Dedifferentiated amniotic fluid mesenchymal stem cell (primary cell): ENCODE data around the gene ECM2.
A peak's percentile ranks its signal among the peaks of the same experiment; 100 is the strongest.

Experiments used
- DNase-seq: peaks from one replicate; pipeline ENCODE4 v3.0.0-alpha.2; 2016; ENCODE audit errors: extremely low spot score

Gene ECM2

DNA sequence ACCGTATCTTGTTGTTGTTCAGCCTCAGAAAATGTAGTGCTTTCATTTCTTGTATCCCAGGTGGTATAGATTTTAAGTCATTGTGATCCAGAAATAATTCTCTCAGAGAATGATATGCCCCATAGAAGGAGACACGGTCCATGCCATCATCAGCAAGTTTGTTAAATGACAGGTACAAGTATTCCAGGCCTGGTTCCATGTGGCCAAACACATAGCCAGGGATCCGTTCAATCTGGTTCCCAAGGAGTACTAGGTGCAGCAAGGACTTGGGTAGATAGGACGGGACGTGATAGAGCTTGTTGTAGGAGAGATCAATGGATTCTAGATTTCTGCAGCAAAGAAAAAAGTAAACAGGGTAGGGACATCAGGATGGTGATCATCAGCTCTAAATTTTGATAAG is 35.1 kb downstream of the ECM2 start:
- no peak for DNase-seq

DNA sequence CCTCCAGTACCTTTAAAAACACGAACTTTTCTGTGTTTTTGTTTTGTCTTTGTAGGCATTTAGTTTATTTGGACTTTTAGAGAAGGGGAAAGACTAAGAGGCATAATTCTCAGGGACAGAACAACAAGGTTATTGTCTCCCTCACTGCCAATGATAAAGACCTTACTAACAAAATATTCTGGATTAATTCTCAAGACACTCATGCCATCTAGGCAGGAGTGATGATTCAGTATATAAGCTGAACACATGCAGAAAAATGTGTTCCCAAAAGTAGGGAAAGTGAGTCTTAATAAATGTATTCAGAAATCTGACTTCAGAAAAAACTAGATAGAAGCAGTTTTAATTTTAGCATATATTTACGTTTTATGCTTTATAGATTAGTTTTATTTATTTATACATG is 36.1 kb downstream of the ECM2 start:
- DNase-seq = no peak

DNA sequence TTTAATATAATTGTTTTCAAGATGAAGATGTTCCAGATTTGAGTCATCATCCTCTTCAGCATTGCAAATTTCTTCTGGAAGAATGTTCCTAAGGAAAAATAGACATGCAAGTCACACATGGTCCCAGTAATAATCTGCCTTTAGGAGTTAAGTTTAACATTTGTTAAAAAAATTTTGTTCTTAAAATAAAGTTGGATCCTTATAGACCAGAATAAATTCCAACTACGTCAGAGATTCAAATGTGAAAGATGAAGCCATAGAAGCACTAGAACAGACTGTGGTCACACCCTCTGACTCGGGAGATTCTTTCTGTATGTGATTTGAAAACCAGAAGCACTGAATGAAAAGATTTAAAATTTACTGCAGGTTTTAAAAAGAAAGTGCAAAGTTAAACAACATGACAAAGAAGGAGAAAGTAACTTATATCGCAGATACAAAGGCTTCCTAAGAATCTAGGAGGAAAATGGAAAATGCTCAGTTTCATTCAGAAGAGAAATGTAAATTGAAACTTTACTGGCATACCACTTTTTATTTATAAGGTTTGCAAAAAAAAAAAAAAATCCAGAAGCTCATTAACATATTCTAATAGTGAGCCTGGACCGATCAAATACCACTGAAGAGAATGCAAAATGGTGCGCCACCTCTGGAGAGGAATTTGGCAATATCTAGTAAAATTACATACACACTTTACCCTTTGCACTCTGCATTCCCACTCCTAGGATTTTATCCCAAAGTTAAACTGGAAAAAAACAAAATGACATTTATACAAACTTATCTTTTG is 39.2 kb downstream of the ECM2 start:
- peak; percentile 43 for DNase-seq

DNA sequence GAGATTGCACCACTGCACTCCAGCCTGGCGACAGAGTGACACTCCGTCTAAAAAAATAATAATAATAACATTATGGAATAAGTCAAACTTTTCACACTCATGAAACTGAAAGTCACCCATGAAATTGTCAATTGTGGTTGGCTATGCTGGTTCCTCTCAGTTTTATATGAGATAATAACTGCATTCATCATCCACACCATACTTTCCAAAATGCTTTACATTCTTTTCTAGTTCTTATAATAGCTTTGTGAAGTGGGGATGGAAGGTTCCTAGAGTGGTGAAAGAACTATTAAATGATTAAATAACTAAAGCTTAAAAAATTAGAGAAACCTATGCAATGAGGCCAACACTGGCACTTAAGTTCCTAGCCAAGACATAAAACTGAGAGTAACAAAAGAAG is 40.9 kb downstream of the ECM2 start:
- no peak for DNase-seq

DNA sequence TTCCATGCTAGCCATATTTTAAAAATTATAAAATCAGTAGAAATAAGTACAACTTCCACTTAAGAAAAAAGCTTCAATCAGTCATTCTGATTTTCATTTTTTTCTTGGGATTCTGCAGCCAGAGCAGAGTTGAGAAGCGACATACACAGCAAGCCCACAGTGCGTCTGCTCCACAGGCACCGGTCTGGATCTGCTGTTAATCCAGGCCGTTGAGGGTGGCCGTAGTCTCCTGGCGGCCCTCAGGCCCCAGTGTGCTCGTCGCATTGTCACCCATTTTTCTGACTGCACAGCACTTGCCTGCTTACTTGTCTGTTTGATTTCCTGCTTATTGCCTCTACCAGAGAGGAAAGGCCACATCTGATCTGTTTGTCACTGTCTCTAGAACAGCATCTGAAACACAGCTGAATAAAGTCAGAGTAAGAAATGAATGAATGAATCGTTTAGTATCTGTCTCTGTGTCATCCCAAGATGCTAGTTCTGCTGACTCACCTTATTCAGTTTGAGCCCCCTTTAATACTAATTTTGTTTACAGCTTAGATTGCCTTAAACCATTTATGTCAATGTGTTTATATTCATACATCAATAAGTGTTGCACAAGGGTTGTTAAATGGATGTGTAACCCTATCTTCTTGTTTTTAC is 41.9 kb downstream of the ECM2 start:
- DNase-seq = no peak

DNA sequence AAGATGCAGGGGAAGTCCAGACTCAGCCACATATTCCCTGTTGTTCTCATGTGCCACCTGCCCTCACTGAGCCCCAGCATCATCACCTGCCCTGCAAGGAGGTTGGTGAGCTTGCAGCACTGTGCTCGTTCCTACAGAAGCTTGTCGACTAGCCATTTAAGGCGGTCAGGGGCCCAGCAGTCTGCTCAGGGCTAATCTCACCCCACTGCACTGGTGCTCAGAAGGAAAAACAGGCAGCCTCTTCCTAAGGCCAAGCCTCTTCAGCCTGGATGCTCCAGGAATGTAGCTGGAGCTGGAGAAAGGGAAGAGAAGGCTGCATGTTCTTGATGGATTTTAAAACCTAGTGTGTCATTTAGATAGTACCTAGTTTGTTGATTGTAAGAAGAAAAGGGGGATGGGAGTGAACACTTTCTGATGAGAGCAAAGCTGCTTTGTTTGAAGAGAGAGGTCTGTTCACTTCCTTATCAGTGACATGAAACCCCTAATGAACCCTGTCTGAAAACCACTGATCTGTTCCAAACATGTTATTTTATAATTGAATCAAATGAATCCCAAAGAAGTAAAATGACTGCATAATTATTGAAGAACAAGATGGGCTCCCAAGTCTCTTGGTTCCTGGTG is 42.9 kb downstream of the ECM2 start:
- DNase-seq = no peak

DNA sequence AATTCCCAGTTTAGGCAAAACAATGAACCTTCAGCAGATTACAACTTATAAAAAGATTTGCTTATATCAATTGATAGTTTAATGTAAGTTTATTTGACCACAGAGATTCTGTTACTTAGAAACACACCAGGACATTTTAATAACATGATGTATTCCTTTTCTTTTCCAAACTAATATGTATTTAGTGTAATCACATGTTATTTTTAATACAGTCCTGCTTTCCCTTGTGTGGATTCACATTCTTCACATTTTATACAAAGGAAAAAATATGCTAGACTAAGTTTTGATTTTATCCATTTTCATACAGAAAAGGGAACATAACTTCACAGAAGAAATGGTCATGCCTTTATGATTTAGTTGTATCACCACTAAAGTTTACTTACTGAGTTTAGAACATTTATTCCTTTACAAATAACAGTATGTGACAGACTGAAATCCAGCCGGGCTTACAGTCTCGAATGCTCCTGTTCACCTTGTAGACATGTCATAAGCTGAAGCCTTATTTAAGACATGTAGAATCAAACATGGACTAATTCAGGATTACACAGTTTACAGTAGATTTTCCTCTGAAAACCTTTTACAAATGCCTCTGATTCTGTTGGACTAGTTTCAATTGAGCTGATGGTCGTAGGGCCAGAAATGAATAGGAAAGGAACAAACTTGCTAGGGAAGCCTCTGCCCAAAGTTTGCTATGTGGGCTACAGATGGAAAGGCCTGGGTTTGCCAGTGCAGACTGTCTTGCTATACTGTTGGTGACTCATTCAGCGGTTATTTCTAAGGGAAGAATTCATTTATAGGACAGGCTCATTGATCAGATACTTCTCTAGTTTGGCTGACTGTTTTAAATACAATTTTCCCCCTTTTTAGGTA is 46.9 kb downstream of the ECM2 start:
- peak; percentile 25 for DNase-seq

DNA sequence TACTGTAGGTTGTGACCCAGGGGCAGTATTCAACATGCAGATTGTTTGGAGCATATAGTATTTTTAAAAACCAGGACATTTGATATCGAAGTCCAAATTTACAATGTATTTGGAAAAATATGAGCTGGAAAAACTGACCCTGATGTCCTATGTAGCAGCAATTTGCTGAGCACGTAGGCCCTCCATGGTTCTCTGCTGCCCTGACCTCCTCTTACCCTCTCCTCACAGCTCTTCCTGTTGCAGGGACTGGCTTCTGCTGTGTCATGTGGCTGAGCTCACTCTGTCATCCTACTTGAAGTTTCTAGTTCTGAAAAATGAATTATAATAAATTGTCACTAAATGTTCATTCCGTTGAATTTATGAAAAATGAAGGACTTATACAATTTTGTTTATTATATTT is 49.4 kb downstream of the ECM2 start:
- DNase-seq = no peak

DNA sequence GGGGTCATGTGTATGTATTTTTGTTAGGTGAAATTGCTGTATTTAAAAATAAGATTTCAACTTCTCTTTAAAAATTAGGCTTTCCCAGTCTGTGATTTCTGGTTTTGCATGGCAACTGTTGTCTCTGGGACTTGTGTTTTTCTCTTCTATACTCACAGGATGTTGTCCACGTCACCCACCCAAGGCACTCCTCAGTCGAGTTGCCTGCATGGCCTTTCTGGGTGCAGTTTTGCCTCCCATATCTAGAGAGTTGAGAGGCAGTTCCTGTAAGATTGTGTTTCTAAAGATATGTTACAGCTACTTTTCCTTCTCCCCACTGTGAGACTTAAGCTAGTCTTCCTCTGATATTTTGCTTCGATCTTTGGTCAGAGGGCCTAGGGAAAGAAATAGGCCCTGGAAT is 51.2 kb downstream of the ECM2 start:
- no peak for DNase-seq

DNA sequence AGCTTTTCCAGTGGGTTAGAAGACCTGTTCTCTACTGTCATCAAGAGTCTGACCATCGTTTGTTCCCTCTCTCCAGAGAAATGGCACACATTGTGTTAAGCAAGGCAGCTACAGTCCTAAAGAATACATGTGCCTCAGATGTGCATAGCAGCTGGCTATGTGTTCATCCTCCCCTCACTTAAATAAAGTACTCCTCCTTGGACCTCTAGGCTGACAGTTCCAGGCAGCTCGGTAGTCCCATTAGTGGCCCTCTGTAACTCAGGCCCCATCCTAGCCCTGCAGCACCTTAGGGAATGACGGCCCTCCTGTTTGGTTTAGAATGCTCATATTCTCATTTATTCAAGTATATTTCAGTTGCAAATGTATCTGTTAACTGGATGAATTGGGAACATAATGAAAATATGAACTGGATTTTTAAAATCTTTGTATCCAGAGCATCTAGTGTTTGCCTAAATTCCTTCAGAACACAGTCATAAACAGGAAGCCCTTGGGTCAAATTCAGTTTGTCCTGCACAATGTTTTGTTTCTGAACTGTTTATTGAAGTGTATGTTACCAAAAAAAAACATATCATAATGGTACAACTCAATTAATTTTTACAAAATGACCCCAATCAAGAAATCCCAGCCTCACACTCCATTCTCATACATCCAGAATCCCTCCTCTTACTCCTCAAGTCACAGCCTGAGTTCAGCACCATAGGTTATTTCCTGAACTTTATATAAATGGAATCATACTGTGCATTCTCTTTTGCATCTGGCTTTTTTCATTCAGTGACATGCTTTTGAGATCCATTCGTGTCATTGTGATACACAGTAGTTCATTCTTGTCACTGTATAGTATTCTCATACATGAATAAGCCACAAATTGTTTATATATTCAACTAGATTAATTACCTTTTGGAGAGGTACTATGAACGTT is 51.9 kb downstream of the ECM2 start:
- DNase-seq = peak; percentile 47

DNA sequence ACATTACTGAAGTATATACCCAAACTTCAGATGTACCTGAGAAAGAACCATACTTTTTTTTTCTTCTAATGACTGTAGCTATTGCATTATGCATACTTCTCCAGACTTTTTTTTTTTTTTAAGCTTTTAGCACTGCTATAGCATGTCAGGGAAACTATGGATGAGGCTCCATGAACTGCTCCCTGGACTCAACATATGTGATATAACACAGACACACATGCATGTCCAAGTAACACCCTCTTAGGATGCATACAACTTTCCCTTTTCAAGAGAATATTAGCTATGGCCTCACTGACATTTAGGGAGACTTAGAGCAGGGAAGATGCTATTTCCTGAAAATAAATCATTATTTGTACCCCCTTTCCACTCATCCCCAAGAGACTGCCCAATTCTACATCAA is 53.0 kb downstream of the ECM2 start:
- no peak for DNase-seq

DNA sequence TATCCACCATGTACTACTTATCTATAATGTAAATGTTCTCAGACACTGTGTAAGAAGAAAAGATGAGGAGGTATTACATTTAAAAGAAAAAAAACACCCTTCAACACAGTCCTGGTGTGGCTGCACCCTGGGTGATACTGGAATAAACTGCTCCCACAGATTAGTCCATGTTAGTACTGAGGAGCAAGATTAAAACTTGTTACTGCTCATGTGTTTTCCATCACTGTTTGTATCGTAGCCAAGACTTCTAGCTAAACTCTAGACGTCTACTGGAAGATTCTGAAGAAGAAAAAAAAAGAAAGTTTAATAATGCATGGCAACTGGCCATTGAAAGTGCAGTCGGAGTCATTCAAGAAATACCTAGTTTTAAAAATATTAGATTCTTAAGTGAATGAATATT is 53.5 kb downstream of the ECM2 start, which contains the start of gene ASPN:
Gene ASPN, minus strand, starts transcription at position 178 of the 400 bp plus-strand sequence.
- DNase-seq = peak; percentile 84

DNA sequence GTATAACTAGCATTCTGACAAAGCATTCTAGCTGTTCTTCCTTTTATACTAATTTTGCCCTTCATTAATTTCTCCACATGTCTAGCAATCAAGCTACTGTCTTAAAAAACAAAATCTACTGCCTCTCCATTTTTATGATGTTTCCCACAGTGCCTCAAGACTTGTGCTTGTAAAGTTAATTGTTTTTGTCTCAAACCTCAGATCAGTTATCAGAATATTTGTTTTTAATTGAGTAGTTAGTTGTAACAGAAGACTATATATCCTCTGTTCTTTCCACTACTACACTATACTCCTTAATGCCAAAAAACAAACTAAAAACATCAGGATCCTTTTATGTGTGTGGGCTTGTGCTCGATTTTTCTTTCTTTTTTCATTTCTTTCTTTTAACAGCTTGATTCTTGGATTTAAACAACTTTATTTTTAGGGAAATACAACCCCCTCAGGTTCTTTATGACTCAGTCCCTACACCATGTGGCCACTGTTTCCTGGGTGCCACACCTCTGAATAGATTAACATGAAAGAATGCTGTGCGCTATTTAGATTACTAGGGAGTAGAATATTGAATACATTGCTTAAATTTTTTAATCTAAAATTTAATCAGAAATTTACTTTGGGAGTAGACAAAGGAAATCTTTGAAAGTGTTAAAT is 54.7 kb downstream of the ECM2 start:
- DNase-seq = no peak

DNA sequence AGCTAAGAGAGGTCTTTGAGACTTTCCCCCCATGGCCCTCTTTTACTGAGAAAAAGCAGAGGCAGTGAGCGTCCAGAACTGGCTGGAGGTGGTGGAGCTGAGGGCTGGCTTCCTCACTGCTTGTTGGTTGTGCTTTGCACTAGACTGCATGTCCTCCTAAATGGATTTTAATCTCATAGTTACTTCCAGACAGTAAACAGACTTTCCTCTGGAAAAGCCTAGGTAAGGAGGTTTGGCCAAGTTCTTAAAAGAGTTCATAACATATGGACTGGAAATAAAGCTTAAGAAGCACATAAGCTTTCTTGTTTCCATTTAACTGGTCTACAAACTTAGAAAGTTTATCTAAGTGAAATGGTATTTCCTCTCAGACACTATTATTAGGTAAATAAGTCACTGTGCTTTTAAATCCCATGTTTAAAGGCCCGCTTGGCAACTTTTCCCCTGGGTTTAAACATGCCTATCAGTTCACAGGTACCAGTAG is 55.5 kb downstream of the ECM2 start:
- DNase-seq = no peak

DNA sequence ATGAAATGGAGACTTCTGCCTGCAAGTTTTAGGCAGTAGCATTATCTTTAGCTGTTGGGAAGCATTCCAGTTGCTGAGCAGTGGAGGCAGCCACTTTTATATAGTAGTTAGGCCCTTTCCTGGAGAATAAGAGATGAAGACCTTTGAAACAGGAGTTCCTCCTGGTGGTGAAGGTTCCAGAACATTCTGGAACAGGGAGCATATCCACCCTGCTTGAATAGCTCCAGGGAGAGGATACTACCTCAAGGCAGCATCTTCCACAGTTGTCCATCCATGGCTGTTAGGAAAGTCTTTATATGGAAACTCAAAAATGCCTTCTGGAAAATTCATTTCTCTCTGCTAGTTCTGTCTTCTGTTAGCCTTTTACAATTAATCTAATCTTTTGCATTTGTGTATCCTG is 56.4 kb downstream of the ECM2 start:
- no peak for DNase-seq

DNA sequence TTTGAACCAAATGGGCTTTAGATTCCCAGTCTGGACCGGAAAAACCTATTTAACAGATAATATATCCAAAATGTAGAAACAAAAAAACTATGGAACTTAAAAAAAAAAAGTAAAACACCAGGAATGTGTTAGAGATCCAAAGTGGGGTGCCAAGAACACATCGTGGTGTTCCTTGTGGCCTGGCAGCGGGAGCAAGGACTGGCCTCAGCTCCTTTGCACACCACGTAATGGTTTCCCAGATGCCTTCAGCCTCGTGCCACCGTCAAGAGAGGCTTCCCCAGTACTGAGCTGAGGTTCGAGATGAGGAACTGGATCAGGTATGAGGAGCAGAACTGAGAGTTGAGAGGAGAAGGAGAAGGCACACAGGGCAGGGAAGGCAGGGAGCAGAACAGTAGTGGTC is 57.0 kb downstream of the ECM2 start:
- no peak for DNase-seq

DNA sequence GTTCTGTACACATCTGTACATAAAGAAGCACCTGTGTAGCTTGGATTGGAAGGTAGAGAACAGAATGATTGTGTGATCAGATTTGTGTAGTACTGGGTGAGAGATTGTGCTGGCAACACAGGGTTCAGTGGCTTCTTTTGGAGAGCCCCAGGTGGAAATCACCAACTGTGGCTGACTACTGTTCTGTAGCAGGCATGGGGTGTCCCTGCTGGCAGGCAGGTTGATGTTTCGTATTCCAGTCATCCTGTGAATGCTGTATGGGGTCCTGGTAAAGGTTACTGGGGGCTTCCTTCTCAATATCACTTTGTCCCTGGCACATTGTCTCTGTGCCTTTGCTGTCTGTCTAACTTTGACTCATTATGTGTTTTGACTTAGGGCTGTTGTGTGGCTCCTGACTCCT is 58.8 kb downstream of the ECM2 start:
- DNase-seq = no peak

DNA sequence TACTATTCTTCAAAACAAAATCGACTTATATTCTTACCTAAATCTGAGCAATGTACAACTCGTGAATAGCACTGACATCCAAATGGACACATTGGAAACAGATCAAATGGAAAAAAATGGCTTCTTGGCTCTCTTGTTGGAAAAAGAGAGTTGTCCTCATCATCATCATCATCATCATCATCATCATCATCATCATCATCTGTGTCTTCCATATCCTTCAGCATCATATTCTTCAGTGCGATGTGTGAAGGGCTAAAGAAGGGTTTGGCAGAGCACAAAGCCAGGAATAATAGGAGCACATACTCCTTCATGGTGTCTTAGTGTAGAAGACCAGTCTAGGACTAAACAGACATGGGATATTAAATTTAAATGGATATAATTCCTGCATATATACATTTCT is 61.2 kb downstream of the ECM2 start:
- no peak for DNase-seq

DNA sequence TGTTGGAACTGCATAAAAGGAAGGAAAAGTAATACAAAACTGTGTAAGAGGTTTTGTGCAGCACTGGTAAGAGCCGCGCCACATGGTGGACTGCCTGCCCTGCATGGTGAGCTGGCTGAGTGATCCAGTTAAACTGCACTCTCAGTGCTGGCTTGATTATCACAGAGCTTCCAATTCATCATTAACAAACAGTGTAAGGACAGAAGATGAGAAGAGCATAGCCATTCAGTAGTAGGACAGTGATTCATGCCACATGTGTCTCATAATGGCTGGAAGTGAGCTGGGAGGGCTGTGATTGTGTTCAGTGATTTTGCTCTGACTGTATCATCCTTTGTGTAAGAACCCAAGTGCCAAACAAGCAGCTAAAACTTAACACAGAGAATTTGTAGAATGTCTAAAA is 67.6 kb downstream of the ECM2 start:
- no peak for DNase-seq

DNA sequence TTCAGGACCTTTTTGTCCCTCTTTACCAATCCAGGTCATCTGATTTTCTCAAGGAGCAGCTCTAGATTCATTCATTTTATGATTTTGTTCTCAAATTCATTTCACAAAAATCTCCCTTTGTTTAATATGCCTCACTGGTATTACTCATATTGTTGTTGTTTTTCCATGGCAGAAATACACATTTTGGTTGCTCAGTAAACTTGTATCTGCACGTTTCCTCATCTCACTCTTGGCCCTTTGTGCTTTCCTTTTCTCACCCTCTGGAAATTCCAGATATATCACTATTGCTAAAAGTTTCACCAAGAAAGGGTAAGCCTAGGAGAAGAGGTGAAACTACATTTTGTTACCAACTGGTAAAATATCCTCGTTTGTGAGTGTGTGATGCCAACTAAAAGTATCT is 68.3 kb downstream of the ECM2 start:
- no peak for DNase-seq
